Panc1 (cell line): Measurements from ENCODE around the gene ANXA3.

Source experiments
- SIN3A ChIP-seq: IDR thresholded peaks from 2 replicates; pipeline ENCODE4 v1.6.1; 2012; ENCODE audit warnings: low read depth, mild to moderate bottlenecking, low read length, moderate library complexity, borderline replicate concordance; ENCODE audit not compliant: insufficient read depth
- TF ChIP-seq, protein P1 (sequence below): fragments of 450-650 bp; IDR thresholded peaks from 2 replicates; pipeline ENCODE4 v1.5.1; 2017; ENCODE audit warnings: mild to moderate bottlenecking

DNA sequence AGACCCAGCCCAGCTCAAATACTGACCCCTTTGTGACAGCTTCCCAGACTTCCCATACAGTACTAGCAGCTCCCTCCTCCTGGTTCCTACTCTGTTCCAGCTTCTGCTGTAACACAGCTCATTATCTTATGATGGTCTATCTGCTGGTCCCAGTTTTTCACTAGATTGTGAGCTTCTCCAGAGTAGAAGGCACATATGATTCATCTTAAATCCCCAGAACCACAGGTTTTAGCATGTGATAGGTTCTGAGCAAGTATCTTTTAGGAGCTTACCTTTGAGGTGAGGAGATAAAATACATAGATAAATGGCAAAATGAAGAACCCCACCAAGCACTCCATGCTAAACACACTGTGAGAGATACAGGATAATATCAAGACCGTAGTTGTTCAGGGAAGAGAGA, 27.6 kb upstream of the ANXA3 start:
- TF ChIP-seq, protein P1, sequence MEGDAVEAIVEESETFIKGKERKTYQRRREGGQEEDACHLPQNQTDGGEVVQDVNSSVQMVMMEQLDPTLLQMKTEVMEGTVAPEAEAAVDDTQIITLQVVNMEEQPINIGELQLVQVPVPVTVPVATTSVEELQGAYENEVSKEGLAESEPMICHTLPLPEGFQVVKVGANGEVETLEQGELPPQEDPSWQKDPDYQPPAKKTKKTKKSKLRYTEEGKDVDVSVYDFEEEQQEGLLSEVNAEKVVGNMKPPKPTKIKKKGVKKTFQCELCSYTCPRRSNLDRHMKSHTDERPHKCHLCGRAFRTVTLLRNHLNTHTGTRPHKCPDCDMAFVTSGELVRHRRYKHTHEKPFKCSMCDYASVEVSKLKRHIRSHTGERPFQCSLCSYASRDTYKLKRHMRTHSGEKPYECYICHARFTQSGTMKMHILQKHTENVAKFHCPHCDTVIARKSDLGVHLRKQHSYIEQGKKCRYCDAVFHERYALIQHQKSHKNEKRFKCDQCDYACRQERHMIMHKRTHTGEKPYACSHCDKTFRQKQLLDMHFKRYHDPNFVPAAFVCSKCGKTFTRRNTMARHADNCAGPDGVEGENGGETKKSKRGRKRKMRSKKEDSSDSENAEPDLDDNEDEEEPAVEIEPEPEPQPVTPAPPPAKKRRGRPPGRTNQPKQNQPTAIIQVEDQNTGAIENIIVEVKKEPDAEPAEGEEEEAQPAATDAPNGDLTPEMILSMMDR = no peak
- TF ChIP-seq SIN3A = no peak
